Measurements from ENCODE around the gene CSTB.

CSTB gene

GRCh38 chr21:43808832-43809251 is 32.7 kb upstream of the CSTB start:
- Histone ChIP-seq H3K4me1 (ENCODE audit: insufficient read depth, low read length) (peaks cover 11% of the 10 kb centered on the region), H3K4me3 (ENCODE audit: low read depth in 1 of 2, low read length in 2 of 2) (no peak overlapping the region), H3K27ac (ENCODE audit: low read depth, low read length) (no peak overlapping the region), H3K36me3 (ENCODE audit: insufficient read depth, low read length) (peaks cover 7% of the 10 kb centered on the region), H3K9me3 (ENCODE audit: low read length) (no peaks in the 10 kb centered on the region), H3K27me3 (ENCODE audit: control insufficient read depth in 1 of 2, insufficient read depth in 2 of 2, low read length in 2 of 2) (no peaks in the 10 kb centered on the region), H3K9ac (ENCODE audit: low read length) (no peak overlapping the region)

GRCh38 chr21:43808367-43808766 is 32.3 kb upstream of the CSTB start:
- Histone ChIP-seq H3K4me1 (ENCODE audit: insufficient read depth, low read length) (peaks cover 11% of the 10 kb centered on the region), H3K4me3 (ENCODE audit: low read depth in 1 of 2, low read length in 2 of 2) (no peak overlapping the region), H3K27ac (ENCODE audit: low read depth, low read length) (no peak overlapping the region), H3K36me3 (ENCODE audit: insufficient read depth, low read length) (peaks cover 7% of the 10 kb centered on the region), H3K27me3 (ENCODE audit: control insufficient read depth in 1 of 2, insufficient read depth in 2 of 2, low read length in 2 of 2) (no peaks in the 10 kb centered on the region), H3K9me3 (ENCODE audit: low read length) (no peaks in the 10 kb centered on the region), H3K9ac (ENCODE audit: low read length) (no peak overlapping the region)

- H3K9ac ChIP-seq (ENCODE audit: low read length), result no peak overlapping the region
- no peak overlapping the region for H3K4me3 ChIP-seq (ENCODE audit: low read depth in 1 of 2, low read length in 2 of 2)
- H3K9me3 ChIP-seq (ENCODE audit: low read length), result no peaks in the 10 kb centered on the region
- no peaks in the 10 kb centered on the region for H3K27me3 ChIP-seq (ENCODE audit: control insufficient read depth in 1 of 2, insufficient read depth in 2 of 2, low read length in 2 of 2)
- H3K36me3 ChIP-seq (ENCODE audit: insufficient read depth, low read length), result peaks cover 16% of the 10 kb centered on the region
- peaks cover 9% of the 10 kb centered on the region for H3K4me1 ChIP-seq (ENCODE audit: insufficient read depth, low read length)
- no peak overlapping the region for H3K27ac ChIP-seq (ENCODE audit: low read depth, low read length)
These were observed 30.1 kb upstream of the CSTB start for GRCh38 chr21:43806017-43806710.

- Histone ChIP-seq H3K9me3 (ENCODE audit: low read length) (no peaks in the 10 kb centered on the region), H3K9ac (ENCODE audit: low read length) (no peak overlapping the region), H3K4me3 (ENCODE audit: low read depth in 1 of 2, low read length in 2 of 2) (no peak overlapping the region), H3K36me3 (ENCODE audit: insufficient read depth, low read length) (peaks cover 24% of the 10 kb centered on the region), H3K27ac (ENCODE audit: low read depth, low read length) (no peak overlapping the region), H3K27me3 (ENCODE audit: control insufficient read depth in 1 of 2, insufficient read depth in 2 of 2, low read length in 2 of 2) (no peaks in the 10 kb centered on the region), H3K4me1 (ENCODE audit: insufficient read depth, low read length) (peaks cover under 1% of the 10 kb centered on the region)
These were observed 29.2 kb upstream of the CSTB start for GRCh38 chr21:43805275-43805800.

GRCh38 chr21:43803558-43804300 is 27.6 kb upstream of the CSTB start:
- H3K4me3 ChIP-seq (ENCODE audit: low read depth in 1 of 2, low read length in 2 of 2), result no peak overlapping the region
- peaks cover 36% of the 10 kb centered on the region for H3K36me3 ChIP-seq (ENCODE audit: insufficient read depth, low read length)
- no peaks in the 10 kb centered on the region for H3K4me1 ChIP-seq (ENCODE audit: insufficient read depth, low read length)
- no peak overlapping the region for H3K9ac ChIP-seq (ENCODE audit: low read length)
- no peaks in the 10 kb centered on the region for H3K27me3 ChIP-seq (ENCODE audit: control insufficient read depth in 1 of 2, insufficient read depth in 2 of 2, low read length in 2 of 2)
- H3K27ac ChIP-seq (ENCODE audit: low read depth, low read length), result no peak overlapping the region
- H3K9me3 ChIP-seq (ENCODE audit: low read length), result no peaks in the 10 kb centered on the region

- H3K27ac ChIP-seq (ENCODE audit: low read depth, low read length), result no peak overlapping the region
- H3K9ac ChIP-seq (ENCODE audit: low read length), result no peak overlapping the region
- no peaks in the 10 kb centered on the region for H3K4me1 ChIP-seq (ENCODE audit: insufficient read depth, low read length)
- no peaks in the 10 kb centered on the region for H3K9me3 ChIP-seq (ENCODE audit: low read length)
- no peaks in the 10 kb centered on the region for H3K27me3 ChIP-seq (ENCODE audit: control insufficient read depth in 1 of 2, insufficient read depth in 2 of 2, low read length in 2 of 2)
- no peak overlapping the region for H3K4me3 ChIP-seq (ENCODE audit: low read depth in 1 of 2, low read length in 2 of 2)
- peaks cover 45% of the 10 kb centered on the region for H3K36me3 ChIP-seq (ENCODE audit: insufficient read depth, low read length)
These were observed 26.7 kb upstream of the CSTB start for GRCh38 chr21:43802713-43803313.

- Histone ChIP-seq H3K27ac (ENCODE audit: low read depth, low read length) (no peak overlapping the region), H3K9ac (ENCODE audit: low read length) (no peak overlapping the region), H3K4me3 (ENCODE audit: low read depth in 1 of 2, low read length in 2 of 2) (no peak overlapping the region), H3K36me3 (ENCODE audit: insufficient read depth, low read length) (peaks cover 59% of the 10 kb centered on the region), H3K9me3 (ENCODE audit: low read length) (no peaks in the 10 kb centered on the region), H3K4me1 (ENCODE audit: insufficient read depth, low read length) (no peaks in the 10 kb centered on the region), H3K27me3 (ENCODE audit: control insufficient read depth in 1 of 2, insufficient read depth in 2 of 2, low read length in 2 of 2) (no peaks in the 10 kb centered on the region)
These were observed 25.1 kb upstream of the CSTB start for GRCh38 chr21:43801006-43801783.

GRCh38 chr21:43800566-43800965 is 24.5 kb upstream of the CSTB start:
- no peak overlapping the region for H3K9ac ChIP-seq (ENCODE audit: low read length)
- no peak overlapping the region for H3K4me3 ChIP-seq (ENCODE audit: low read depth in 1 of 2, low read length in 2 of 2)
- H3K4me1 ChIP-seq (ENCODE audit: insufficient read depth, low read length), result no peaks in the 10 kb centered on the region
- H3K9me3 ChIP-seq (ENCODE audit: low read length), result no peaks in the 10 kb centered on the region
- no peaks in the 10 kb centered on the region for H3K27me3 ChIP-seq (ENCODE audit: control insufficient read depth in 1 of 2, insufficient read depth in 2 of 2, low read length in 2 of 2)
- no peak overlapping the region for H3K27ac ChIP-seq (ENCODE audit: low read depth, low read length)
- peaks cover 60% of the 10 kb centered on the region for H3K36me3 ChIP-seq (ENCODE audit: insufficient read depth, low read length)

GRCh38 chr21:43800124-43800523 is 24.0 kb upstream of the CSTB start:
- H3K4me1 ChIP-seq (ENCODE audit: insufficient read depth, low read length), result no peaks in the 10 kb centered on the region
- H3K36me3 ChIP-seq (ENCODE audit: insufficient read depth, low read length), result peaks cover 64% of the 10 kb centered on the region
- no peaks in the 10 kb centered on the region for H3K9me3 ChIP-seq (ENCODE audit: low read length)
- no peak overlapping the region for H3K27ac ChIP-seq (ENCODE audit: low read depth, low read length)
- H3K9ac ChIP-seq (ENCODE audit: low read length), result no peak overlapping the region
- H3K27me3 ChIP-seq (ENCODE audit: control insufficient read depth in 1 of 2, insufficient read depth in 2 of 2, low read length in 2 of 2), result no peaks in the 10 kb centered on the region
- H3K4me3 ChIP-seq (ENCODE audit: low read depth in 1 of 2, low read length in 2 of 2), result no peak overlapping the region

GRCh38 chr21:43799301-43799840 is 23.3 kb upstream of the CSTB start:
- no peak overlapping the region for H3K9ac ChIP-seq (ENCODE audit: low read length)
- no peaks in the 10 kb centered on the region for H3K4me1 ChIP-seq (ENCODE audit: insufficient read depth, low read length)
- no peak overlapping the region for H3K27ac ChIP-seq (ENCODE audit: low read depth, low read length)
- H3K27me3 ChIP-seq (ENCODE audit: control insufficient read depth in 1 of 2, insufficient read depth in 2 of 2, low read length in 2 of 2), result no peaks in the 10 kb centered on the region
- no peak overlapping the region for H3K4me3 ChIP-seq (ENCODE audit: low read depth in 1 of 2, low read length in 2 of 2)
- peaks cover 70% of the 10 kb centered on the region for H3K36me3 ChIP-seq (ENCODE audit: insufficient read depth, low read length)
- H3K9me3 ChIP-seq (ENCODE audit: low read length), result no peaks in the 10 kb centered on the region
